GM19025 (cell line): Measurements from ENCODE around the gene BPIFB3.

Experiments
- ATAC-seq: cut with Tn5 transposase; IDR thresholded peaks from one replicate; pipeline ENCODE4 v1.9.1; 2021; ENCODE audit warnings: mild to moderate bottlenecking, low read depth, moderate library complexity; ENCODE audit not compliant: unreplicated experiment

BPIFB3 gene

DNA sequence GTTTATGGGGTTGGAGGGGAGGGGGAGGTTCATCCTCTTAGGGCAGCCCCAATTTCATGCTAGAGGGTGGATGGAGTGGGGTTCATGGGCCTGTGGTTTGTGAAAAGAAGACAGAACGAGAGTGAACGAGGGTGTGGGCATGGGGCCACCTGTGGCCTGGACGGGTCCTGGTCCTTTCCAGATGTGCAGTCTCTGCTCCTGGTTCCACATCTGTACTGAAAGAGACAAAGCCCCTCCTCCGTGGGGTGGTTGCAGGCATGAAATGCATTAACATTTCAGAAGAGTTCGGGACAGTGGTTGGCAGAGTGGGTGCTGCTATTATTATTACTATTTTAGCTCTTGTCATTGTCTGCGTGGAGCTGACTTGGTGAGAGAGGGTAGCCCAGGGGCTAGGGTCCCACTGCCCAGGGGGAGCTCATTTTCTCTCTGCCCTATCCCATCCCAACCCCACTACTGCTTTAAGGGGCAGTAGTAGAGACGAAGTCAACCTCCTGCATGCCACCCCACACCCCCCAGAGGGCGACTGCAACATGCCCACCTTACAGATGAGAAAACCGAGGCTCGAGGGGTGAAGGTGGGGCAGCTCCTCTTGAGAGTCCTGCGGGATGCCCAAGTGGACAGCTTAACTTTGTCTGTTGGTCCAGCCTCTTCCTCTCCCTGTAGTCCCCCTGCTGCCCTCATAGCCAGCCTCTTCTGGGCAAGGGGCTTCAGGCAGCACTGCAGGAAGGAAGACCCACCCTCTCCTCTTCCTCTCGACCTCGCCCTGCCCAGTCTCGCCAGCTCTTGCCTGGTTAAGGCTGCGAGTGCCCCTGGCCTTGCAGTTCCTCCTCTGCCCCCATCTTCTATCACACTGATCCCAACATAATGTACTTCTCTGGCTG, 37.8 kb upstream of the BPIFB3 start:
- no peak for ATAC-seq

DNA sequence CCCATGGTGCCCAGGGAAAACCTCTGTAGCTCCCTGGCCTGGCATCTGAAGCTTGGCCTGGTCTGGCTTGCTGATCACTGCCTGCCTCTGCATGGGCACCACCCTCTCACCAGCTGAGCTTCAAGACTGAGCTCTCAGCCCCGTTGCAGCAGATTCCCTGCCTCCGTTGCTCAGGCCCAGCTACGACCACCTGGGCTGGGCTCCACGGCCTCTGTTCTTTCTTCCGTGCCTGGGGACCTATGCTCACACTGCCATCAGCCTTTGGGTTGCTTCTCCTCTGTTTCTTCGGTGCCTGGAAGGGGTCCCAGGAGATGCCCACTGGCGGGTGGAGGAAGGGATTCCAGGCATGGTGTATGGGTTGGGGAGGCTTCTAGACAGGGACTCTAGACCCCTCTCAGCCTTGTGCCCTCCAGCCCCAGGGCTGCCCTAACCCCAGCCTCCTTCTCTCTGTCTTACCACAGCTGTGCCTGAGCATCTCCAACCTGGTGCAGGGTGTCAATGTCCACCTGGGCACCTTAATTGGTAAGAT, 37.1 kb upstream of the BPIFB3 start:
- no peak for ATAC-seq

DNA sequence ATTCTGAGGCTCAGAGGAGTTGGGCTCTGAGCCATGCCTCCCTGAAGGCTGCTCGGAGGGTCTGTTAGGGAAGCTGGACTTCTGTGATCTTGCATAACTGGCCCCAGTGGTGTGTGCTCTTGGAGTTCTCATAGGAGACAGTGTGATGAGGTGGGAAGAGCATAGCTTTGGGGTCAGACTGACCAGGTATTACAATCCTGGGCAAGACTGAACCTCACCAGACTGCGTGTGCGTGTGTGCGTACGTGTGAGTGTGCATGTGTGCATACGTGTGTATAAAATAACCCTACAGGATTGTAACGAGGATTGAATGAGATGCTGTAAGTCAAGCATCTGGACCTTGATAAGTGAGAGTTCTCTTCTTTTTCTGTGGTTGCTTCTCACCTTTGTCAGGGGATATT, 36.2 kb upstream of the BPIFB3 start:
- no peak for ATAC-seq

DNA sequence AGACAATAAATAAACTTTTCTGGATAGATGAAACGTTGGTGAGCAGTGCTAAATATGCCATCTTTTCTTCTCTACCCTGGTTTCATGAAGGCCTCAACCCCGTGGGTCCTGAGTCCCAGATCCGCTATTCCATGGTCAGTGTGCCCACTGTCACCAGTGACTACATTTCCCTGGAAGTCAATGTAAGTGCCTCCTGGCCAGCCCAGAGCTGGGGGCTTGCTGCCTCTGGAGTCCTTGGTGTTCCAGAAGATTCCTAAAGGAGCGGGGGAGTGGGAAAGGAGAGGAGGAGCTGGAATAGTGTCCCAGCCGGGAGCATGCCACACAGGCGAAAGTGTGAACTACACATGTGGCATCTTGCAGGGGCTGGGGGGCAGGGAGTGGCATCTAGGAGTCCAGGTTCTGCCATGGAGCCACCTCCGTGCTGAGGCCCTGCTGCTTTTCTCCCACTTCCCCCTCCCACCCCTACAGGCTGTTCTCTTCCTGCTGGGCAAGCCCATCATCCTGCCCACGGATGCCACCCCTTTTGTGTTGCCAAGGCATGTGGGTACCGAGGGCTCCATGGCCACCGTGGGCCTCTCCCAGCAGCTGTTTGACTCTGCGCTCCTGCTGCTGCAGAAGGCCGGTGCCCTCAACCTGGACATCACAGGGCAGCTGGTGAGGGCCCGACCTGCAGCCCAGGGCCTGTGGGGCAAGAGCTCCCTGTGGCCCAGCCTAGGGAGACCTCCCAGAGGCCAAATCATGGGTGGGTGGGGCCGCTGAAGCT, 35.4 kb upstream of the BPIFB3 start:
- no peak for ATAC-seq

DNA sequence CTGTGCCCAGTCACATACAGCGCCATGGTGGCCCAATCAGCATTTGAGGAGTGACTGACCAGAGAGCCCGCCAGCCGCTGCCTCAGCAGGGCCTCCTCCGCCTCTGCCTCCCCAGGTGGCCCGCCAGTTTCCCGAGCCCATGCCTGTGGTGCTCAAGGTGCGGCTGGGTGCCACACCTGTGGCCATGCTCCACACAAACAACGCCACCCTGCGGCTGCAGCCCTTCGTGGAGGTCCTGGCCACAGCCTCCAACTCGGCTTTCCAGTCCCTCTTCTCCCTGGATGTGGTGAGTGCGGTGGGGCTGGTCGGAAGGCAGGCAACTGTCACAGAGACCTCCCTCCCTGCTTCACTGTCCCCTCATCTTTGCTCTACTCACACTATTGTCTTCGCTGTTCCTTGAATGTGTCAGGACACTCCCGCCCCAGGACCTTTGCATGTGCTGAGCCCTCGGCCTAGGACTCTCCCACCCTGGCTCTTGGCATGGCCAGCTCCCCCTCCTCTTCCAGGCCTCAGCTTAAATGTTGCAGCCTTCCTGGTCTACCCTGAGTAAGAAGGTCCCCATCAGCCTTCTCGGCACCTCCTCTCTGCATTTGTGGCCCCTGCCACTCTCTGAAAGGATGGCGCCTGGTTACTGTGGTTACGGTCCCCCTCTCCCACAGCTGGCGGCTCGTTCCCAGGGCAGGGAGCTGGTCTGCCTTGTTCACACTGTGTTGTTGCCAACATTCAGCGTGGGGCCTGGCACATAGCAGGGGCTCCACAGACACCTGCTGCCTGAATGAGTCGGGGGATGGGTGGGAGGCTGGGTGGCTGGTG, 34.0 kb upstream of the BPIFB3 start:
- no peak for ATAC-seq

DNA sequence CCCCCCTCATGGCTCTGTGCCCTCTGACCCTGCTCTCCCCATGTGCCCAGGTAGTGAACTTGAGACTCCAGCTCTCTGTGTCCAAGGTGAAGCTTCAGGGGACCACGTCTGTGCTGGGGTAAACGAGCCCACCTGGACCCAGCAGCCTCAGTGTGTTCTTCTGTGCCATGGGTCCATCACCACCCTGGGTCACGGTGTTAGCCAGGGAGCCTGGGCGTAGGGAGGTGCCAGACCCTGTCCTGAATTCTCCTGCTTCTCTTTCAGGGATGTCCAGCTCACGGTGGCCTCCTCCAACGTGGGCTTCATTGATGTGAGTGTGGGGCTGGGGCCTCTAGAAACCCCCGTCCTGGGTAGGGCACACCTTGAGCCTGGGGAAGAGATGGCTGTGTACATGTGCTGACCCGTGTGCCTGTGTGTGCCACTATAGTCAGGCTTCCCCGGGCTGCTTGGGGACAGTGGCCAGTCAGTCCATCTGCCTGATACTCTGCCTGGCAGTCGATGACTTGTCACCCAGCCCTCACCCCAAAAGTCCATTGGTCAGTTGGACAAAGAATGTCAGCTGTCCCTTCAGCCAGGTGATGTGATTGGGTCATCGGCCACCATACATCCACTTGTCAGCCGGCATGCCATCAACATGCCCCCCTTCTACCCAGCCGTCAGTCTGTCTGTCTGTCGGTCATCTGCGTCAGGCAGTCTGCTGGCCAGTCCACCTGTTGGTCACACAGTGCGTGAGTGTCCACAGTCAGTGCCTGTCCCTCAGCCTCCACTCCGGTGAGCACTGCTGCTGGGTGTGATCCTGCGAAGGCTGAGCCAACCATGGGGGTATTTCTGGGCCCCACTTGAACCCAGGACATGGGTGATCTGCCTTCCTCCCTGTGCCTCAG, 33.2 kb upstream of the BPIFB3 start:
- ATAC-seq: no peak

DNA sequence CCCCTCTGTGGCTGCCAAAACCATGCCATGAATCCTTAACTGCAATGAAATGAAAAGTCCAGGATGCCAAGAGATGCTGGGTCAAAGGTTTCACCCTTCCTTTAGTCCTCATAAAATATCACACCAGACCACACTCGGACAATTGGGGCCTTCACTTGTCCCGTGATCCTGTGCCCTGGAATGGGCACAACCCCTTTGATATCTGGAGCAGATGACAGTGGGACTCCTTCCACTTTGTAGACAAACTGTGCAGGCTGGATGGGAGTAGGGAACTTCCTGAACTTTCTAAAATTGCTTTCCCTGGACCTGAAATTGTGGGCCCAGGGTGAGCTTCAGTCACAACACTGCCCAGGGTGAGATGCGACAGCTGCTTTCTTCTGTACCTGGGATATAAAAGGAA, 31.8 kb upstream of the BPIFB3 start:
- no peak for ATAC-seq

DNA sequence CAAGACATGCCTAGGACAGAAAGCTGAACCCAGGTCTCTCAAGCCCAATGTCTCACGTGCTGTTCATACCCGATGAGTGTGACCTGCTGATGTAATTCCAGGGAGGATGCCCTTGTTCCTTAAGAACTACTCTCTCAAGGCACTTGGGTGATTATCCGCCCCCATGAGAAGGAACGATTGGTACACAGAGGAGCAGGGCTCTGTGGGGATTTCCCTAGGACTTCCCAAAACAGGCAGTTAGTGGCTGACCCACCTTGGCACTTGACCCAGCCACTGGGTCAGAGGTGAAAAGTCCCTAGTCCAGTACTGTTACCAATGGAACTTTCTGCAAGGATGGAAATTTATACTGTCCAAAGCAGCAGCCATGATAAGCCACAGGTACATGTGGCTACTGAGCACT, 31.4 kb upstream of the BPIFB3 start:
- no peak for ATAC-seq

DNA sequence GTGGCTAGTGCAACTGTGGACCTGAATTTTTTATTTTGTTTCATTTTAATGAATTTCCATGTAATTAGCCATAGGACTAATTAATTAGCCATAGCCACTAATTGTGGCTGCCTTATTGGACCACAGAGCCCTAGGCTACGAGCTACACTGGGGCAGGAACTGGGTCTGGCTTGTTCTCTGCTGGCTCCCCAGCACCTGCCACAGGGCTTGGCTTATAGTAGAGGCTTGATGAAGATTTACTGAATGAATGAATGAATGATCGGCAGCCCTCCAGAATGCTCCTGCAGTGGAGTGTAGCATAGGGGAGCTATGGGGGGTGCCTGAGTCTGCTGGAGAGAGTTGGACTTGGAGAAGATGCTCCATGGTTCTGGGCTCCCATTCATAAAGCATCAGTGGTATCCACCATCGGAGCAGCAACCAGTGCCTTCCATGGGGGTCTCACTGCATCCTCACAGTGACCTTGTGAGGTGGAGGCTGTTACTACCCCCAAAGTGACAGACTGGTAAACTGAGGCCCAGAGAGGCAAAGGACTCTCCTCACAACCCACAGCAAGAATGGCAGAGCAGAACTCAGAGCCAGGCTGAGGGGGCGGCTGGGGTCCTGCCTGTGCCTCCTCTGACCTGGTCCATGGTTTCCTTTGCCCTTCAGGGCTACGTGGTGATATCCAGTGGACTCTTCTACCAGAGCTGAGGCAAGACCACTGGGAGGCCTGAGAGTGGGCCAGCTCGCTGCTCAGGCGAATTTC, 30.8 kb upstream of the BPIFB3 start:
- ATAC-seq: no peak

DNA sequence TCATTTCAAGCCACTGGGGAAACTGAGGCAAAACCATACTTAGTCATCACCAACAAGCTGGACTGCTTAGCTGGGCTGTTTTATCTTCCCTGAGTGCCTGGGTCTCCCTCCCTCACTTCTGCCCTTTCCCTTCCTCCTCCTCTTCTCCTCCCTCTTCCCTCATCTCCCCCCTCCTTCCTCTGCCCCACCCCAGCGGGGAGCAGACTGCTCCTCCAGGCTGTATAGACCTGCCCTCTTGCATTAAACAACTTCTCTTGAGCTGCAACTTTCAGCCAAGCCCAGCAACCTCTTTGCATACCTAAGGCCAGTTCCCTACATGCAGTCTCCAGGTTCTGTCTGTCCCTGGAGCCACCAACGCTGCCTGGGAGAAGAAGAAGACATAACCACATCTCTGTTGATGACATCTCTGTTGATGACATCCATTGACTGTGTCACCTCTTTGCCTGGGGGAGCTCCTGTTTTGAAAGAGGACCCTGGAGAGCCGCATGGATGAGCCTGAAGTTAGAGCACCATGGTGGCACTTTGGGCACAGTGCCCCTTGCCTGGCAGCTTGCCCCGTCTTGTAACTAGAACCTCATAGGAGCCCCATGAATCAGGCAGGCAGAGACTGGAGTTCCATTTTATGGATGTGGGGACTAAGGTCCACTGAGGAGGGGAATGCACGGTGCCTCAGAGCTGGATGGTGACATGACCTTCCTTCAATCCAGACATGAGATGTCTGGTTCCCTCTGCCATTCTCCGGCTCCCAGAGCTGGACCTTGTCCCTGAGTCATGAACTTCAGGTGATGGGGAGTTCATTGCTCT, 30.1 kb upstream of the BPIFB3 start:
- ATAC-seq: no peak

DNA sequence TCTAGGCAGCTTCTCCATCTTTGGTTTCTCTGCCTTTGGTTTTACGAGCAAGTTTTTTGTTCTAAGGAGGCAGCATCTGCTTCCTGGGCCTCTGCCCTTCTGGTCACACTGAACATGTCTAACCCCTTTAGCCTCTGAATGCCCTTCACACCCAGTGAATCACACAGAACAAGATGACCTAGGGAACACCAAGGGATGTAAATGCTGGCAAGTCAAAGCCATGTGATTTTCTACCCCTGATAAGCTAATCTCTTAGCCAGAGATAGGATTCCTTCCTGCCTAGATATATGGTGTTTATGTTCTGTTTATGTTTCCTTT, 29.5 kb upstream of the BPIFB3 start:
- no peak for ATAC-seq

DNA sequence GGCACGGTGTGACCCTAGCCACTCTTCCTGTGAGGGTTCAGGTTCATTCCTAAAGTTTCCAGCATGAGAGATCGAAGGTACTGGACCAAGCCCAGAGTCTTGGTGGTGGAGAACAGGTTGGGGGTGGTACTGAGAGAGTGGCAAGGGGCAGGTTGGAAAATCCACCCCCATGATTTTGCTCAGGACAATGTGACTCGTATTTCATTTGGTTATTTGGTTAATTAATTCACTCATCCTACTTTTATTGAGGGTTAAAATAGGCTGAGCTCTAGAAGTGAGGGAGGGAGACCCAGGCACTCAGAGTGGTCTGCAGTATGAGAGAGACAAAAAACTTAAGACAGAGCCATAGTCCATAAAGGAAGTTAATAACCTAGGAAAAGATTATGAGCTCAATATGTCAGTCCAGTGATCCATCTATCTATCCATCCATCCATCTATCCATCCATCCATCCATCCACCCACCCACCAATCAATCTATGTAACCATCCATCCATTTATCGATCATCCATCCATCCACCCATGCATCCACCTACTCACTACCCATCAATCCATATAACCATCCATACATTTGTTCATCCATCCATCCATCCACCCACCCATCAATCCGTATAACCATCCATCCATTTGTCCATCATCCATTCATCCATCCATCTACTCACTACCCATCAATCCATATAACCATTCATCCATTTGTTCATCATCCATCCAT, 28.9 kb upstream of the BPIFB3 start:
- ATAC-seq: no peak

DNA sequence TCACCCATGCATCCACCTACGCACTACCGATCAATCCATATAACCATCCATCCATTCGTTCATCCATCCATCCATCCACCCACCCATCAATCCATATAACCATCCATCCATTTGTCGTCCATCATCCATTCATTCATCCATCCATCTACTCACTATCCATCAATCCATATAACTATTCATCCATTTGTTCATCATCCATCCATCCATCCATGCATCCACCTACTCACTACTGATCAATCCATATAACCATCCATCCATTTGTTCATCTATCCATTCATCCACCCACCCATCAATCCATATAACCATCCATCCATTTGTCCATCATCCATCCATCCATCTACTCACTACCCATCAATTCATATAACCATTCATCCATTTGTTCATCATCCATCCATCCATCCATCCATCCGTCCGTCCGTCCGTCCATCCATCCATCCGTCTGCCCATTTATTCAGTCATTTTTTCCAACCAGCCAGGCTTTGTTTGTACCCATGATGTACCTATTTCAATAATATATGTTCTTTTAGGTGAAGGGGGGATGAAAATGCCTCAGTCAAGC, 28.3 kb upstream of the BPIFB3 start:
- no peak for ATAC-seq

DNA sequence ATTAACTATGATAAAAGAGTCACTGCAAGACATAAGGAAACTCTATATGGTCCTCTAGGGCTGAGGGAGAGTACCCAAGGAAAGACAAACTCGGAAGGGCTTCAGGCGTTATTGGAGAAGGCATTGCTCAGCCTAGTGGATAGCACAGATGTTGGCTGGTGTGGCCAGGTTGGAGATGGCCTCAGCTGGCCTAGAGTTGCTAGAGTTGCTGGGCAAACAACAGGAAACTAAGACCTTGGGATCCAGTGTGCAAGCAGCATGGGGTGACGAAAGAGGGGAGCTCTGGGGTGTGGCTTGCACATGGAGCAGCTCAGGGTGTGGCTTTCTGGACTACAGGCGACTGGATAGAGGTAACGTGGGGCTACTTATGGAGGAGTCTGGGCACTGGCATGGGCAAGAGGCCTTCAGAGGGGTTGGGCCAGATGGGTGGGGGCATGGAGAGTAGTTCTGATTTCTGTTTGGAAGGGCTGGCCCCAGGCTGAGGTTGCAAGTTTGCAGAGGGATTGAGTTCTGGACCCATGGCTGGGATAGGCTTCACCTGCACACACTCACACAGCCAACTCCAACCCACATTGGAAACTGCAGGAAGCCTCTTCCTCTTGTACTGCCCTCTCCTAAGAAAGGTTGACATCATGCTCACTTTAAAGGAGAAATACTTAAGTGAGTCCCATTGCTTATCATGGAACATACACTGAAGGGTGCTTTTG, 27.5 kb upstream of the BPIFB3 start:
- ATAC-seq: no peak

DNA sequence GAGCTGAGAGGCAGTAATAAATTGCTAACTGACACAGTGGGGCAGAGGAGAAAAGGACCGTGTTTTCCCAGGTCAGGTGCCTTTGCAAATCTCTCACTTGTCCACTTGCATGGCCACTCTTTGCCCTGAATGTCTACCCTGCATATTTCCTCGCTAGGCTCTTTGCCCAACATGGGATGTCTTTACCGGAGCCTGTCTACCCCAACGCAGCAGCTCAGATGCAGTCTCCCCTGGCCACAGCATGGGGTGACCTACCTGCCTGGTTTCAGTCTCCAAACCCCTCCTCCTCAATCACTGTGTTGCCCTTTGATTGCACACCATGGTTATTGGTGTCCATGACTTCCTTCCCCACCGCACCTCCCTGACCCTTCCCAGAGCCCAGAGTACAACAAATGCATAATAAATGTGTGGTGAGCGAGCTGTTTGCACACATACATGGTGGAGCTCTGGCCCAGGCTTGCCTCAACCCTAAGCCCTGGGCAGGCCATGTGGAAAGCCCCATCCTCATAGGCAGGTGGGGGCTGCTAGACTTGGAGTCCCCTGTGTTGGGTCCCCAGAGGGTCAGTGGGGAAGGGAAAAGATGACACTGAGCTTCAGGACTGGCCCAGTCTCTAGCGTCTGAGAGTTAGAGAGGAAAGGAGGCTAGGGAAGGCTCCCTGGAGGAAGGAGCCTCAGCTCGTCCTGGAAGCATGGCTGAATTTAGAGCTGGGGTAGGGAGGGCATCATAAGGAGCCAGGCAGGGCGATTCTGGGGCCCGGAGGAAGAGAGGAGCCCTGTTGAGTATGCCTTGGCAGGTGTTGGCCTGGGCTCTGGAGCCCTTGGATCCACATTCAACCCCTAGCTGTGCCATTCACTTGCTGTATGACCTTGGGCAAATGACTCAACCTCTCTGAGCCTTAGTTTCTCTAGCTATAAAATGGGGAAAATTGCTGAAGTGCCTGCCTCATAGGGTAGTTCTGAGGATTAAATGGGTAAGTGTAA, 26.6 kb upstream of the BPIFB3 start:
- ATAC-seq: no peak
